Tibial nerve (tissue), 4 donors: ENCODE measurements around the gene RPS6KA5.

ENCODE experiments used
- EP300 ChIP-seq, 2 donors: sonication (generic); formaldehyde crosslinking; IDR thresholded peaks; one replicate each; pipeline ENCODE4 v1.6.1; 2017; ENCODE audit warnings: antibody characterized with exemption in 2 of 2, mild to moderate bottlenecking in 1 of 2
- TF ChIP-seq, protein P1 (sequence below), 5 experiments: fragments of 200-600 bp in 3 of 5; fragments of 450-650 bp in 2 of 5; sonication (generic) in 3 of 5; IDR thresholded peaks; one replicate each; pipeline ENCODE4 v1.5.1; 2016 to 2019; ENCODE audit warnings: antibody characterized with exemption in 5 of 5, mild to moderate bottlenecking in 3 of 5, moderate library complexity in 2 of 5

- TF ChIP-seq, protein P1, sequence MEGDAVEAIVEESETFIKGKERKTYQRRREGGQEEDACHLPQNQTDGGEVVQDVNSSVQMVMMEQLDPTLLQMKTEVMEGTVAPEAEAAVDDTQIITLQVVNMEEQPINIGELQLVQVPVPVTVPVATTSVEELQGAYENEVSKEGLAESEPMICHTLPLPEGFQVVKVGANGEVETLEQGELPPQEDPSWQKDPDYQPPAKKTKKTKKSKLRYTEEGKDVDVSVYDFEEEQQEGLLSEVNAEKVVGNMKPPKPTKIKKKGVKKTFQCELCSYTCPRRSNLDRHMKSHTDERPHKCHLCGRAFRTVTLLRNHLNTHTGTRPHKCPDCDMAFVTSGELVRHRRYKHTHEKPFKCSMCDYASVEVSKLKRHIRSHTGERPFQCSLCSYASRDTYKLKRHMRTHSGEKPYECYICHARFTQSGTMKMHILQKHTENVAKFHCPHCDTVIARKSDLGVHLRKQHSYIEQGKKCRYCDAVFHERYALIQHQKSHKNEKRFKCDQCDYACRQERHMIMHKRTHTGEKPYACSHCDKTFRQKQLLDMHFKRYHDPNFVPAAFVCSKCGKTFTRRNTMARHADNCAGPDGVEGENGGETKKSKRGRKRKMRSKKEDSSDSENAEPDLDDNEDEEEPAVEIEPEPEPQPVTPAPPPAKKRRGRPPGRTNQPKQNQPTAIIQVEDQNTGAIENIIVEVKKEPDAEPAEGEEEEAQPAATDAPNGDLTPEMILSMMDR (IDR thresholded peaks at IDR 0.05): no peak
- no peak for TF ChIP-seq EP300 (IDR thresholded peaks at IDR 0.05)
Measured at GRCh38 chr14:91016800-91017410, 43.5 kb downstream of the RPS6KA5 start.
